H1 (cell line): ENCODE measurements around the gene PIGS.

Source experiments
- CTCF ChIP-seq, 3 experiments: IDR thresholded peaks; 1 replicate in 2 of 3; 2 replicates in 1 of 3; pipeline versions ENCODE4 v1.5.1 to v1.6.1; 2011; ENCODE audit warnings: low read length in 3 of 3, mild to moderate bottlenecking in 3 of 3, inconsistent platforms in 2 of 3, low read depth in 1 of 3, moderate library complexity in 1 of 3; ENCODE audit not compliant: insufficient read depth in 1 of 3; ENCODE audit errors: control extremely low read depth in 1 of 3
- FOSL1 ChIP-seq: IDR thresholded peaks from 2 replicates; pipeline ENCODE4 v1.6.1; 2011; ENCODE audit warnings: mild to moderate bottlenecking, low read depth, low read length, moderate library complexity; ENCODE audit not compliant: insufficient read depth
- MAFK ChIP-seq: IDR thresholded peaks from 2 replicates; pipeline ENCODE4 v1.6.1; 2012; ENCODE audit warnings: low read depth, mild to moderate bottlenecking, improper control_type of control experiment, low read length
- POLR2A ChIP-seq, 2 experiments: IDR thresholded peaks; 1 replicate in 1 of 2; 2 replicates in 1 of 2; pipeline ENCODE4 v1.6.1; 2011; ENCODE audit warnings: low read depth in 2 of 2, low read length in 2 of 2, mild to moderate bottlenecking in 2 of 2; ENCODE audit errors: control extremely low read depth in 1 of 2
- SAP30 ChIP-seq: fragments of 300-600 bp; sonication (generic); IDR thresholded peaks from 2 replicates; pipeline ENCODE4 v1.7.1; 2012; ENCODE audit warnings: low read length, moderate library complexity, mild to moderate bottlenecking, inconsistent platforms; ENCODE audit not compliant: insufficient read depth, insufficient replicate concordance
- SUZ12 ChIP-seq: fragments of 200-600 bp; sonication (generic); IDR thresholded peaks from 2 replicates; pipeline ENCODE4 v1.6.1; 2012; ENCODE audit warnings: mild to moderate bottlenecking, inconsistent platforms, low read length, moderate library complexity, mixed read lengths
- TCF12 ChIP-seq: IDR thresholded peaks from 2 replicates; pipeline ENCODE4 v1.6.1; 2011; ENCODE audit warnings: low read depth, mild to moderate bottlenecking, low read length
- TEAD4 ChIP-seq: IDR thresholded peaks from 2 replicates; pipeline ENCODE4 v1.6.1; 2012; ENCODE audit warnings: low read depth, low read length, inconsistent platforms, mixed read lengths

- no peak for TF ChIP-seq MAFK
- no peak for TF ChIP-seq CTCF (IDR thresholded peaks at IDR 0.05; ENCODE audit: control extremely low read depth in 1 of 3, insufficient read depth in 1 of 3, low read depth in 1 of 3, low read length in 3 of 3)
- TF ChIP-seq SUZ12, result no peak
- no peak for TF ChIP-seq TCF12
- no peak for TF ChIP-seq FOSL1
- no peak for TF ChIP-seq SAP30
- no peak for TF ChIP-seq POLR2A (IDR thresholded peaks at IDR 0.05; ENCODE audit: control extremely low read depth in 1 of 2, low read depth in 2 of 2, low read length in 2 of 2)
- TF ChIP-seq TEAD4, result no peak
Observed at GRCh38 chr17:28503420-28503819, 67.9 kb downstream of the PIGS start.
